KMS-11 (cell line): Measurements from ENCODE around the gene CTNNA2.

ENCODE experiments used
- H2AFZ ChIP-seq: fragments of 200-600 bp; sonication (generic); 2 replicates; pipeline ENCODE4 v1.6.1; 2016; ENCODE audit warnings: antibody characterized with exemption, mixed run types, low read depth
- H3K27ac ChIP-seq: fragments of 200-600 bp; sonication (generic); 2 replicates; pipeline ENCODE4 v1.6.1; 2016; ENCODE audit warnings: mild to moderate bottlenecking, mixed run types
- H3K27me3 ChIP-seq: fragments of 200-600 bp; sonication (generic); 2 replicates; pipeline ENCODE4 v1.6.1; 2017; ENCODE audit warnings: mild to moderate bottlenecking, low read depth, mixed run types, moderate library complexity; ENCODE audit not compliant: insufficient read depth
- H3K36me3 ChIP-seq: fragments of 200-600 bp; sonication (generic); 2 replicates; pipeline ENCODE4 v1.6.1; 2017; ENCODE audit warnings: mild to moderate bottlenecking, mixed run types; ENCODE audit not compliant: insufficient read depth
- H3K4me1 ChIP-seq: fragments of 200-600 bp; sonication (generic); 2 replicates; pipeline ENCODE4 v1.6.1; 2016; ENCODE audit warnings: mild to moderate bottlenecking, low read depth, mixed run types; ENCODE audit not compliant: poor library complexity, severe bottlenecking
- H3K4me2 ChIP-seq: fragments of 200-600 bp; sonication (generic); 2 replicates; pipeline ENCODE4 v1.7.0; 2016; ENCODE audit warnings: mild to moderate bottlenecking, mixed run types
- H3K4me3 ChIP-seq: fragments of 200-600 bp; sonication (generic); IDR thresholded peaks from 2 replicates; pipeline ENCODE4 v1.6.1; 2017; ENCODE audit warnings: low read depth, low read length, mixed read lengths; ENCODE audit not compliant: insufficient read depth
- H3K79me2 ChIP-seq: fragments of 200-600 bp; sonication (generic); 2 replicates; pipeline ENCODE4 v1.6.1; 2016; ENCODE audit warnings: low read depth, mixed run types; ENCODE audit not compliant: insufficient read depth
- H3K9ac ChIP-seq: fragments of 200-600 bp; sonication (generic); 2 replicates; pipeline ENCODE4 v1.6.1; 2016; ENCODE audit warnings: mild to moderate bottlenecking, mixed run types
- H4K20me1 ChIP-seq: fragments of 200-600 bp; sonication (generic); 2 replicates; pipeline ENCODE4 v1.6.1; 2016; ENCODE audit warnings: mild to moderate bottlenecking, mixed run types; ENCODE audit not compliant: insufficient read depth
- CTCF ChIP-seq: fragments of 200-600 bp; sonication (generic); conservative IDR thresholded peaks from 2 replicates; pipeline ENCODE4 v1.6.1; 2017; ENCODE audit warnings: low read depth, mild to moderate bottlenecking, antibody characterized with exemption, low read length, moderate library complexity, mixed read lengths

CTNNA2 gene

GRCh38 chr2:79947751-79948150, 434.9 kb downstream of the CTNNA2 start:
- no peak overlapping the region for H3K4me3 ChIP-seq
- TF ChIP-seq CTCF = no peak
- no peak overlapping the region for H3K27ac ChIP-seq

GRCh38 chr2:79950526-79950925, 437.7 kb downstream of the CTNNA2 start:
- H2AFZ ChIP-seq = no peak overlapping the region
- H3K4me1 ChIP-seq = peaks cover 44% of the 10 kb centered on the region
- H3K27ac ChIP-seq = no peak overlapping the region
- no peaks in the 10 kb centered on the region for H3K36me3 ChIP-seq
- no peak overlapping the region for H3K4me3 ChIP-seq
- no peak overlapping the region for H3K9ac ChIP-seq
- no peak overlapping the region for H3K4me2 ChIP-seq
- no peaks in the 10 kb centered on the region for H4K20me1 ChIP-seq
- TF ChIP-seq CTCF = no peak
- no peaks in the 10 kb centered on the region for H3K79me2 ChIP-seq
- H3K27me3 ChIP-seq = no peaks in the 10 kb centered on the region

More at GRCh38 chr2:79947751-79948150, 434.9 kb downstream of the CTNNA2 start:
- no peaks in the 10 kb centered on the region for H3K36me3 ChIP-seq
- no peaks in the 10 kb centered on the region for H3K79me2 ChIP-seq
- H3K4me1 ChIP-seq = peaks cover 17% of the 10 kb centered on the region
- no peak overlapping the region for H3K9ac ChIP-seq
- H2AFZ ChIP-seq = no peak overlapping the region
- H3K4me2 ChIP-seq = no peak overlapping the region
- no peaks in the 10 kb centered on the region for H3K27me3 ChIP-seq
- H4K20me1 ChIP-seq = no peaks in the 10 kb centered on the region

GRCh38 chr2:79952616-79953015, 439.8 kb downstream of the CTNNA2 start:
- Histone ChIP-seq H3K79me2 (no peaks in the 10 kb centered on the region), H3K27ac (peak overlapping the region; percentile 47), H3K4me1 (peaks cover 65% of the 10 kb centered on the region), H3K4me3 (no peak overlapping the region), H3K27me3 (no peaks in the 10 kb centered on the region), H3K36me3 (no peaks in the 10 kb centered on the region), H3K4me2 (peak overlapping the region; percentile 60), H4K20me1 (no peaks in the 10 kb centered on the region), H2AFZ (peak overlapping the region; percentile 23; the same call in 1 of the 2 replicates), H3K9ac (0 out of 2 replicates have a peak overlapping the region, but pooled peaks have one; percentile 4)
- no peak for TF ChIP-seq CTCF

- Histone ChIP-seq H3K4me1 (peaks cover 27% of the 10 kb centered on the region), H4K20me1 (no peaks in the 10 kb centered on the region), H3K9ac (no peak overlapping the region), H3K79me2 (no peaks in the 10 kb centered on the region), H3K27me3 (no peaks in the 10 kb centered on the region), H3K4me2 (no peak overlapping the region), H3K27ac (no peak overlapping the region), H3K4me3 (no peak overlapping the region), H3K36me3 (no peaks in the 10 kb centered on the region), H2AFZ (no peak overlapping the region)
- TF ChIP-seq CTCF = no peak
Observed at GRCh38 chr2:79960035-79960434, 447.2 kb downstream of the CTNNA2 start.
